ENCODE data around the gene TTC39C. TPM values are rescaled to one million over a fixed set of nuclear protein-coding genes. Genes with fewer than 3 reads are reported as not detected.

TTC39C gene
- total and polyA plus RNA-seq, 2 of the 8 experiments (the other 6 are each of a cell fraction or from before 2014, with no cell fraction given) = 8.1 to 79.1 TPM

DNA sequence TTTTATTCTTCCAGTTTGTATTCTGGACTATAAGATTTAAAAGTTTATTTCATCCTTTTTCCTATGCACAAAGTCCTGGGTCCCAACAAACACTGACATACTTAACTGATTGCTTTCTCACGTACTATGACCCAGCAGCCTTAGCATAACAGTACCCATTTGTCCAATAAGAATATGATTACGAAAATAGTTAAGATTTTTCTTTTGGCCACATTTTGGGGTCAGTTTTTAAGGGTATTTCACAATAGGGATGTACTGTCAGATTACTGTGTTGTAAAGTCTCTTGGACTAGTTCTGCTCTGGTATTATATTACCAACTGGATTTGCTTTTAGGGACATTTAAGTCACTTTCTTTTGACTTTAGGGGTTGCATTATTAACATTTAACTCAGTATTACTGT is 46.1 kb downstream of the TTC39C start:
- Histone ChIP-seq H3K14ac (ENCODE audit: insufficient read length) (no peak overlapping the region), H3K4me1 (replicated peaks in 1 of 4; ENCODE audit: control insufficient read depth in 3 of 4, insufficient read depth in 4 of 4, low read length in 3 of 4) (peaks cover 0 to 6% (median 2%) of the 10 kb centered on the region in 4 experiments; a peak in 5 of 7 replicates), H3K4me3 (ENCODE audit: extremely low read depth in 1 of 4, insufficient read depth in 2 of 4, low read depth in 3 of 4, low read length in 4 of 4) (no peak overlapping the region), H3K36me3 (ENCODE audit: control insufficient read depth in 2 of 4, insufficient read depth in 4 of 4, low read length in 3 of 4) (no peaks in the 10 kb centered on the region), H2BK15ac (ENCODE audit: low read length) (no peak overlapping the region), H3K4ac (replicated peaks; ENCODE audit: insufficient read length, low read depth, low read length) (no peak overlapping the region), H2BK12ac (ENCODE audit: low read depth, low read length) (no peak overlapping the region), H3K23ac (ENCODE audit: insufficient read length) (no peak overlapping the region), H4K20me1 (replicated peaks in 1 of 2; ENCODE audit: control insufficient read depth in 1 of 2, insufficient read depth in 2 of 2, low read length in 2 of 2) (peaks cover 0 to 4% of the 10 kb centered on the region in 2 experiments), H3K79me1 (ENCODE audit: low read depth, low read length) (0 out of 2 replicates have a peak, but pooled peaks cover 2% of the 10 kb centered on the region), H3K27me3 (replicated peaks in 1 of 4; ENCODE audit: control insufficient read depth in 3 of 4, extremely low read depth in 1 of 4, insufficient read depth in 3 of 4, low read length in 3 of 4) (no peaks in the 10 kb centered on the region), H4K91ac (replicated peaks; ENCODE audit: insufficient read length, low read length) (no peak overlapping the region), H3K18ac (ENCODE audit: extremely low read depth, low read length) (no peak overlapping the region), H4K8ac (ENCODE audit: extremely low read depth, insufficient read depth, low read length) (no peak overlapping the region), H3K56ac (replicated peaks; ENCODE audit: insufficient read length, low read depth, low read length) (no peak overlapping the region), H3K4me2 (ENCODE audit: insufficient read depth in 1 of 2, low read depth in 2 of 2, low read length in 2 of 2) (no peak overlapping the region), H3K79me2 (ENCODE audit: control insufficient read depth in 1 of 2, insufficient read depth in 2 of 2, low read length in 2 of 2) (peaks cover 0 to 46% of the 10 kb centered on the region in 2 experiments; a peak in 2 of 4 replicates), H2BK20ac (ENCODE audit: low read length) (no peak overlapping the region), H2AFZ (ENCODE audit: low read length) (no peak overlapping the region), H3K9me3 (ENCODE audit: insufficient read depth in 2 of 2, low read depth in 1 of 2, low read length in 1 of 2) (no peaks in the 10 kb centered on the region), H3K9ac (replicated peaks in 1 of 4; ENCODE audit: extremely low read depth in 1 of 4, low read depth in 3 of 4, low read length in 3 of 4) (no peak overlapping the region), H2AK5ac (ENCODE audit: low read depth, low read length) (no peak overlapping the region), H3K23me2 (ENCODE audit: low read depth, low read length) (no peaks in the 10 kb centered on the region), H3K27ac (ENCODE audit: low read depth, low read length) (no peak overlapping the region), H2BK5ac (ENCODE audit: low read depth, low read length) (no peak overlapping the region), H2BK120ac (replicated peaks; ENCODE audit: low read depth, low read length) (no peak overlapping the region), H4K5ac (ENCODE audit: insufficient read length, low read depth, low read length) (no peak overlapping the region)
- FAIRE-seq = no peak
- CTCF ChIA-PET (ENCODE audit: partially characterized antibody) = interaction anchor here (0.6 kb wide), 1 partner anchor 648 kb away, joined by 5 read pairs; no protein-coding TSS in a partner anchor
- 85% methylated on average over 2 of the region's 2 CpGs; no CpG with 5 or more reads in 1 of the 2 experiments for WGBS, 2 experiments (ENCODE audit: extremely low coverage in 1 of 2, insufficient coverage in 1 of 2, insufficient read length in 1 of 2, insufficient replicate concordance in 2 of 2, low coverage in 1 of 2, low lambda C conversion rate in 2 of 2, missing lambda C conversion rate in 1 of 2)
- POLR2A ChIA-PET (ENCODE audit: partially characterized antibody) = interaction anchor here (0.6 kb wide), 1 partner anchor 553 kb away, joined by 3 read pairs; no protein-coding TSS in a partner anchor
- DNase-seq (ENCODE audit: low read depth in 1 of 2, low spot score in 2 of 2) = no peak
- TF ChIP-seq POLR2A (IDR thresholded peaks at IDR 0.05; ENCODE audit: control extremely low read depth in 1 of 2, low read depth in 2 of 2, low read length in 2 of 2) (no peak), POU5F1 (IDR thresholded peaks at IDR 0.05; ENCODE audit: low read depth, low read length) (no peak), CTBP2 (IDR thresholded peaks at IDR 0.05; ENCODE audit: borderline replicate concordance, insufficient read depth, insufficient read length, low read length) (no peak), NRF1 (IDR thresholded peaks at IDR 0.05; ENCODE audit: low read depth, low read length) (no peak), RFX5 (IDR thresholded peaks at IDR 0.05; ENCODE audit: borderline replicate concordance, low read depth, low read length) (no peak), SRF (IDR thresholded peaks at IDR 0.05; ENCODE audit: low read depth, low read length) (no peak), KDM1A (IDR thresholded peaks at IDR 0.05; ENCODE audit: borderline replicate concordance, low read length) (no peak), JUND (IDR thresholded peaks at IDR 0.05; ENCODE audit: low read length) (no peak), CHD2 (IDR thresholded peaks at IDR 0.05; ENCODE audit: low read length) (no peak), CEBPB (IDR thresholded peaks at IDR 0.05; ENCODE audit: low read depth, low read length) (no peak), CBX8 (IDR thresholded peaks at IDR 0.05; ENCODE audit: borderline replicate concordance, low read depth, low read length) (no peak), EP300 (IDR thresholded peaks at IDR 0.05; ENCODE audit: borderline replicate concordance in 1 of 2, low read depth in 2 of 2, low read length in 2 of 2) (no peak), JUN (IDR thresholded peaks at IDR 0.05; ENCODE audit: low read depth, low read length) (no peak)
- TF ChIP-seq, protein P1, sequence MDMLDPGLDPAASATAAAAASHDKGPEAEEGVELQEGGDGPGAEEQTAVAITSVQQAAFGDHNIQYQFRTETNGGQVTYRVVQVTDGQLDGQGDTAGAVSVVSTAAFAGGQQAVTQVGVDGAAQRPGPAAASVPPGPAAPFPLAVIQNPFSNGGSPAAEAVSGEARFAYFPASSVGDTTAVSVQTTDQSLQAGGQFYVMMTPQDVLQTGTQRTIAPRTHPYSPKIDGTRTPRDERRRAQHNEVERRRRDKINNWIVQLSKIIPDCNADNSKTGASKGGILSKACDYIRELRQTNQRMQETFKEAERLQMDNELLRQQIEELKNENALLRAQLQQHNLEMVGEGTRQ (IDR thresholded peaks at IDR 0.05; ENCODE audit: low read length) = no peak

All from H1 (cell line).